ENCODE data around the gene SLF2.
"Not testable (repeated sequence)": the region's sequence is repeated elsewhere in the genome, so short reads cannot be mapped to it uniquely, and the experiment has no call there.

The SLF2 gene

GRCh38 chr10:100879741-100880360 lies 32.9 kb upstream of the SLF2 start:
- no peak for DNase-seq

- DNase-seq: no peak
These were observed 31.1 kb upstream of the SLF2 start for GRCh38 chr10:100881556-100882213.

- DNase-seq: peak in 1 of 51 donors; percentile 19
These were observed 30.5 kb upstream of the SLF2 start for GRCh38 chr10:100882252-100882651.

GRCh38 chr10:100882671-100883311 lies 30.0 kb upstream of the SLF2 start:
- DNase-seq: no peak

- DNase-seq: no peak
These were observed 29.4 kb upstream of the SLF2 start for GRCh38 chr10:100883312-100883821.

GRCh38 chr10:100885611-100886010 lies 27.2 kb upstream of the SLF2 start:
- DNase-seq: not testable (repeated sequence)

- DNase-seq: no peak
These were observed 26.7 kb upstream of the SLF2 start for GRCh38 chr10:100886091-100886490.

- DNase-seq: no peak
These were observed 26.2 kb upstream of the SLF2 start for GRCh38 chr10:100886521-100886920.

- peak in 2 of 51 donors; percentile 17 to 37 for DNase-seq
These were observed 25.8 kb upstream of the SLF2 start for GRCh38 chr10:100886963-100887362.

- DNase-seq: no peak
These were observed 24.9 kb upstream of the SLF2 start for GRCh38 chr10:100887761-100888296.

GRCh38 chr10:100888957-100889356 lies 23.8 kb upstream of the SLF2 start:
- no peak for DNase-seq

GRCh38 chr10:100889546-100889945 lies 23.2 kb upstream of the SLF2 start:
- peak in 1 of 51 donors; percentile 5 for DNase-seq

GRCh38 chr10:100890141-100890672 lies 22.6 kb upstream of the SLF2 start:
- DNase-seq: no peak

- no peak for DNase-seq
These were observed 22.0 kb upstream of the SLF2 start for GRCh38 chr10:100890673-100891317.

GRCh38 chr10:100894033-100894432 lies 18.7 kb upstream of the SLF2 start:
- DNase-seq: no peak

- no peak for DNase-seq
These were observed 18.0 kb upstream of the SLF2 start for GRCh38 chr10:100894589-100895294.

GRCh38 chr10:100895346-100895745 lies 17.4 kb upstream of the SLF2 start:
- no peak for DNase-seq

GRCh38 chr10:100895896-100896295 lies 16.9 kb upstream of the SLF2 start:
- no peak for DNase-seq

GRCh38 chr10:100896876-100897461 lies 15.8 kb upstream of the SLF2 start:
- no peak for DNase-seq

GRCh38 chr10:100897976-100898375 lies 14.8 kb upstream of the SLF2 start:
- DNase-seq: no peak

GRCh38 chr10:100899171-100899570 lies 13.6 kb upstream of the SLF2 start:
- DNase-seq: no peak
